ENCODE measurements around the gene KANK4.

DNA sequence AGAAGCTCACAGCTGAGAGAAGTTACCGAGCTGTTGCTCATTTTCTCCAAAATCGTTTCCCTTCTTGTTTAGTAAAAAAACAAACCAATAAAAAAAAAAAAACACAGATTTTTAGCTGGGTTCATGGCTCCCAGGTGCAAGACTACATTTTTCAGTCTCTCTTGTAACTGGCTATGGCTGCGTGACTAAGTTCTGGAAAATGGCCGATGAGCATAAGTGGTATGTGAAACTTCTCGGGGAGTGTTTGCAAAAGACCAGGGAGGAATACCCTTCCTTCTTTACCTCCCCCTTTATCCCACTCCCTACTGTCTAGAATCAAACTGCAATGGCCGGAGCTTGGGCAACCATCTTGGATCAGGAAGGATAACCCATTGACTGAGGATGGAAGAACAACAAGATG is 38.7 kb upstream of the KANK4 start:
- TF ChIP-seq, protein P1, sequence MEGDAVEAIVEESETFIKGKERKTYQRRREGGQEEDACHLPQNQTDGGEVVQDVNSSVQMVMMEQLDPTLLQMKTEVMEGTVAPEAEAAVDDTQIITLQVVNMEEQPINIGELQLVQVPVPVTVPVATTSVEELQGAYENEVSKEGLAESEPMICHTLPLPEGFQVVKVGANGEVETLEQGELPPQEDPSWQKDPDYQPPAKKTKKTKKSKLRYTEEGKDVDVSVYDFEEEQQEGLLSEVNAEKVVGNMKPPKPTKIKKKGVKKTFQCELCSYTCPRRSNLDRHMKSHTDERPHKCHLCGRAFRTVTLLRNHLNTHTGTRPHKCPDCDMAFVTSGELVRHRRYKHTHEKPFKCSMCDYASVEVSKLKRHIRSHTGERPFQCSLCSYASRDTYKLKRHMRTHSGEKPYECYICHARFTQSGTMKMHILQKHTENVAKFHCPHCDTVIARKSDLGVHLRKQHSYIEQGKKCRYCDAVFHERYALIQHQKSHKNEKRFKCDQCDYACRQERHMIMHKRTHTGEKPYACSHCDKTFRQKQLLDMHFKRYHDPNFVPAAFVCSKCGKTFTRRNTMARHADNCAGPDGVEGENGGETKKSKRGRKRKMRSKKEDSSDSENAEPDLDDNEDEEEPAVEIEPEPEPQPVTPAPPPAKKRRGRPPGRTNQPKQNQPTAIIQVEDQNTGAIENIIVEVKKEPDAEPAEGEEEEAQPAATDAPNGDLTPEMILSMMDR (IDR thresholded peaks at IDR 0.05 in 4 of 5, conservative IDR thresholded peaks at IDR 0.05 in 1 of 5) = no peak
- TF ChIP-seq POLR2A (IDR thresholded peaks at IDR 0.05) = no peak

Measured in gastrocnemius medialis (tissue), 4 donors.